ENCODE data around the gene DCLK1.

DNA sequence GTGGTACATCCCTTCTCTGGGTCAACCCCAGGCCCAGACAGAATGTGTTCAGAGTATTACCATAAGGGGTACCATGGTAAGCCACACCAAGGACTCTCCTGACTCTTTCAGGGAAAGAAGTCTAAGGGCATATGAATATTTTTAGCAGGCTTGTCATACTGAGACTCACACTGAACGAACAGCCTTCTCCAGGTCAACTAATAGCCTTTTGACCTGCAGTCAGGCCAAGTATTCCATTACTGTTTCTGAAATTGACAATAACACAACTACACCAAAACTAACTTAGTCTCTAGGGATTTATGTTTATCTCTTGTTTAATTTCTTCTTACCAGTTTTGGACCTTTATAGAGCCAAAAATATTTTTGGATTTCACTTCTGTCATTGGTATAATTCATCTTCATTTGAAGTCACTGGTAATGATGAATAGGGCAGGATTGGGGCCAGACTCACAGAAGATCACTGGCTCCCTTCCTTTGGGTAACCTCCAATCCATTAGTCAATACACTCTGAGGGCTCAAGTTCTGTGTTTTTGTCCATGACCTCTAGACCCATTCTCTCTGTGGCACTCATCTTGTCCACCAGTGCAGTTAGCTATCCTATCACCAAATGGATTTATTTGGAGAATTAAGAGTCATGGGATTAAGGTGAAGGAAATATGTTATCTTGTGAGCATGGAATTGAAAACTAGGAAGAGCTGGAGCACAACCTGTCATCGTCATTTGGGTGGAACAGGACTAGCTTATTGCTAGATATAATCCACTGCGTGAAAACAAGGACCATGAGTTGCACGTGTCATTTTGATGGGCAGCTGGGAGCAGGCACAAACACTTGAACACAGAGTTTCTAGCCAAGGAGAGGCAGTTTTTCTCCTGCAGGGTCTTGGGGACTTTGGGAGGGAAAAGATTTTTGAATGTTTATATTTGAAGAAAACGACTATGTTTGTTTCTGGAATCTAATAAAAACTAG is 313.3 kb downstream of the DCLK1 start:
- TF ChIP-seq EZH2phosphoT487 (IDR thresholded peaks at IDR 0.05; ENCODE audit: insufficient read depth, low read depth) (no peak), EZH2 (IDR thresholded peaks at IDR 0.05; ENCODE audit: insufficient read depth, poor library complexity, severe bottlenecking) (no peak)
